Measurements from ENCODE around the gene BEAN1. TPM values are rescaled to one million over a fixed set of nuclear protein-coding genes. Genes with fewer than 3 reads are reported as not detected.

BEAN1 gene
- total and polyA plus RNA-seq, 8 donors = 0.40 to 3.7 (median 0.55) TPM; not detected in 5

DNA sequence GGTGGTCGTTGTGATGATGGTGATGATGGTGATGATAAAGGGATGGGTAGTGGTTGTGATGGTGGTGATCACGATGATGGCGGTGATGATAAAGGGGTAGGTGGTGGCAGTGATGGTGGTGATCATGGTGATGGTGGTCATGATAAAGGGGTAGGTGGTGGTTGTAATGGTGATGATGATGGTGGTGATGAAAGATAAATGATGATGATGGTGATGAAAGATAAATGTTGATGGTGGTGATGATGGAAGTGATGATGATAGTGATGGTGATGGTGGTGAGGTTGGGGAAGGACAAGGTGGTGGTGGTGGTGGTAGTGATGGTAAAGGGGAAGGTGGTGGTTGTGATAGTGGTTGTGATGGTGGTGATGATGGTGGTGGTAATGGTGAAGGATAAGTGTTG is 46.7 kb upstream of the BEAN1 start:
- intact Hi-C loops (cut with DNase I; ENCODE audit: low total_unique reads) = no loop called here
- Histone ChIP-seq H3K36me3 (no peaks in the 10 kb centered on the region), H3K27me3 (no peaks in the 10 kb centered on the region), H3K4me1 (peaks cover 0 to 5% (median 0%) of the 10 kb centered on the region in 4 donors), H3K27ac (no peak overlapping the region), H3K9me3 (no peaks in the 10 kb centered on the region), H3K4me3 (no peak overlapping the region)
- no peak for DNase-seq
- no peak for TF ChIP-seq POLR2A (IDR thresholded peaks at IDR 0.05)
- no peak for TF ChIP-seq POLR2AphosphoS5 (IDR thresholded peaks at IDR 0.05)
- TF ChIP-seq, protein P1, sequence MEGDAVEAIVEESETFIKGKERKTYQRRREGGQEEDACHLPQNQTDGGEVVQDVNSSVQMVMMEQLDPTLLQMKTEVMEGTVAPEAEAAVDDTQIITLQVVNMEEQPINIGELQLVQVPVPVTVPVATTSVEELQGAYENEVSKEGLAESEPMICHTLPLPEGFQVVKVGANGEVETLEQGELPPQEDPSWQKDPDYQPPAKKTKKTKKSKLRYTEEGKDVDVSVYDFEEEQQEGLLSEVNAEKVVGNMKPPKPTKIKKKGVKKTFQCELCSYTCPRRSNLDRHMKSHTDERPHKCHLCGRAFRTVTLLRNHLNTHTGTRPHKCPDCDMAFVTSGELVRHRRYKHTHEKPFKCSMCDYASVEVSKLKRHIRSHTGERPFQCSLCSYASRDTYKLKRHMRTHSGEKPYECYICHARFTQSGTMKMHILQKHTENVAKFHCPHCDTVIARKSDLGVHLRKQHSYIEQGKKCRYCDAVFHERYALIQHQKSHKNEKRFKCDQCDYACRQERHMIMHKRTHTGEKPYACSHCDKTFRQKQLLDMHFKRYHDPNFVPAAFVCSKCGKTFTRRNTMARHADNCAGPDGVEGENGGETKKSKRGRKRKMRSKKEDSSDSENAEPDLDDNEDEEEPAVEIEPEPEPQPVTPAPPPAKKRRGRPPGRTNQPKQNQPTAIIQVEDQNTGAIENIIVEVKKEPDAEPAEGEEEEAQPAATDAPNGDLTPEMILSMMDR (IDR thresholded peaks at IDR 0.05) = no peak
- TF ChIP-seq EP300 (IDR thresholded peaks at IDR 0.05) = no peak
- WGBS, 5 donors = 56 to 91% (median 68%) methylated on average over 3 of the region's 3 CpGs

DNA sequence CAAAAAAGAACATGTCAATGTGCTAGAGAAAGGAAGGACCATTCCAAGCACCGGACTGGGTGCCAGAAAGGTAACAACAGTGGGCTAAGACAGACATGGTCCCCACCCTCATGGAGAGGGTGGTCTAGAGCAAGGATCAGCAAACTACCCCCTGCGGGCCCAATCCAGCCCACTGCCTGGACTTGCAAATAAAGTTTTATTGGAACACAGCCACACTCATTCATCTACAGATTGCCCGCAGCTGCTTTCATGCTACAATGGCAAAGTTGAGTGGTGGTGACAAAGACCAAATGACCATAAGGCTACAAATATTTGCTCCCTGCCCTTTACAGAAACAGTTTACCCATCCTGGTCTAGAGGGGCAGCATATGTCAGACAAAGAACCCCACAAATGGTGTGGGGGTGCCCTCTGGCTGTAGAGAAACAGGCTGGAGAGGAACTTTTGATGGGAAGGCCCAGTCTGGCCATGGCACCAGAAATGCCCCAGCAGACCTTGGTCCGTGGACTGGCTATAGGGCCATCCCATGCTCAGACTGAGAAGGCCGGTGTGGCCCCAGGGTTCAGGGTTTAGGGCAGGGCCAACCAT is 45.4 kb upstream of the BEAN1 start:
- intact Hi-C loops (cut with DNase I; ENCODE audit: low total_unique reads) = no loop called here
- WGBS, 5 donors = 57 to 94% (median 76%) methylated on average over 5 of the region's 5 CpGs
- H3K27me3 ChIP-seq = no peaks in the 10 kb centered on the region
- no peak for DNase-seq
- H3K4me3 ChIP-seq = no peak overlapping the region
- H3K27ac ChIP-seq = peak overlapping the region; percentile 23 to 68 (median 52)
- H3K4me1 ChIP-seq = peaks cover 0 to 5% (median 0%) of the 10 kb centered on the region in 4 donors
- no peaks in the 10 kb centered on the region for H3K9me3 ChIP-seq
- no peaks in the 10 kb centered on the region for H3K36me3 ChIP-seq
- TF ChIP-seq, protein P1 (IDR thresholded peaks at IDR 0.05) = no peak
- TF ChIP-seq POLR2A (IDR thresholded peaks at IDR 0.05) (no peak), EP300 (IDR thresholded peaks at IDR 0.05) (no peak), POLR2AphosphoS5 (IDR thresholded peaks at IDR 0.05) (no peak)

- intact Hi-C loops (cut with DNase I; ENCODE audit: low total_unique reads) = no loop called here
- no peak overlapping the region for H3K4me3 ChIP-seq
- DNase-seq = peak in 1 of 2 donors; percentile 48
- 69 to 77% (median 70%) methylated on average over 13 of the region's 13 CpGs for WGBS, 5 donors
- peaks cover 0 to 5% (median 0%) of the 10 kb centered on the region in 4 donors for H3K4me1 ChIP-seq
- peak overlapping the region; percentile 23 to 68 (median 52) for H3K27ac ChIP-seq
- no peaks in the 10 kb centered on the region for H3K27me3 ChIP-seq
- TF ChIP-seq, protein P1 (IDR thresholded peaks at IDR 0.05) = no peak
- TF ChIP-seq POLR2A (IDR thresholded peaks at IDR 0.05) (no peak), EP300 (IDR thresholded peaks at IDR 0.05) (no peak)
- no peaks in the 10 kb centered on the region for H3K9me3 ChIP-seq
- H3K36me3 ChIP-seq = no peaks in the 10 kb centered on the region
Measured at GRCh38 chr16:66382171-66382965, 44.7 kb upstream of the BEAN1 start.

- Histone ChIP-seq H3K36me3 (no peaks in the 10 kb centered on the region), H3K27ac (peak overlapping the region in 2 of 5 donors; percentile 57 to 63), H3K4me3 (no peak overlapping the region), H3K27me3 (no peaks in the 10 kb centered on the region), H3K9me3 (no peaks in the 10 kb centered on the region), H3K4me1 (peaks cover 0 to 5% (median 0%) of the 10 kb centered on the region in 4 donors)
- TF ChIP-seq, protein P1 (IDR thresholded peaks at IDR 0.05) = no peak
- TF ChIP-seq POLR2A (IDR thresholded peaks at IDR 0.05) (no peak), EP300 (IDR thresholded peaks at IDR 0.05) (no peak), POLR2AphosphoS5 (IDR thresholded peaks at IDR 0.05) (no peak)
- no peak for DNase-seq
- 40 to 60% (median 50%) methylated on average over 3 of the region's 3 CpGs for WGBS, 5 donors
- intact Hi-C loops (cut with DNase I; ENCODE audit: low total_unique reads) = no loop called here
Measured at GRCh38 chr16:66382966-66383299, 44.2 kb upstream of the BEAN1 start.
